Gastroesophageal sphincter (tissue), 4 donors: ENCODE results near the gene CTBP1. TPM values are rescaled to one million over a fixed set of nuclear protein-coding genes. Genes with fewer than 3 reads are reported as not detected.
A peak's percentile ranks its signal among the peaks of the same experiment; 100 is the strongest.

ENCODE experiments used
- ATAC-seq: fragments of 150-250 bp; one replicate; pipeline ENCODE4 v1.9.1; 2016; ENCODE audit warnings: mild to moderate bottlenecking, moderate library complexity
- H3K27ac ChIP-seq, 4 donors: fragments of 200-600 bp; sonication (generic) in 3 of 4; 1 replicate in 3 of 4; 2 replicates in 1 of 4; pipeline ENCODE4 v1.5.1; 2016 to 2019
- H3K27me3 ChIP-seq: fragments of 200-600 bp; sonication (generic); one replicate; pipeline ENCODE4 v1.5.1; 2019
- H3K36me3 ChIP-seq, 2 donors: fragments of 200-600 bp; sonication (generic); one replicate each; pipeline ENCODE4 v1.5.1; 2019; ENCODE audit warnings: control low read depth in 1 of 2
- H3K4me1 ChIP-seq, 3 donors: fragments of 200-600 bp; sonication (generic); 1 replicate in 2 of 3; 2 replicates in 1 of 3; pipeline ENCODE4 v1.5.1; 2016 to 2019; ENCODE audit warnings: control low read depth in 2 of 3
- H3K4me3 ChIP-seq, 2 donors: fragments of 200-600 bp; sonication (generic); one replicate each; pipeline ENCODE4 v1.5.1; 2019; ENCODE audit warnings: mild to moderate bottlenecking in 1 of 2, moderate library complexity in 1 of 2
- H3K9me3 ChIP-seq, 3 donors: fragments of 200-600 bp; sonication (generic); one replicate each; pipeline ENCODE4 v1.5.1; 2017 to 2019; ENCODE audit warnings: control low read depth in 2 of 3
- EP300 ChIP-seq: sonication (generic); formaldehyde crosslinking; IDR thresholded peaks from one replicate; pipeline ENCODE4 v1.6.1; 2017; ENCODE audit warnings: antibody characterized with exemption, mild to moderate bottlenecking
- POLR2A ChIP-seq, 2 donors: fragments of 450-650 bp; IDR thresholded peaks; one replicate each; pipeline ENCODE4 v1.6.1; 2017; ENCODE audit warnings: antibody characterized with exemption in 2 of 2, mild to moderate bottlenecking in 2 of 2, moderate library complexity in 1 of 2
- POLR2AphosphoS5 ChIP-seq: sonication (generic); formaldehyde crosslinking; IDR thresholded peaks from one replicate; pipeline ENCODE4 v1.6.1; 2017; ENCODE audit warnings: antibody characterized with exemption
- WGBS, 2 donors: methylation state at CpG; one replicate each; pipeline ENCODE4 v1.1.5; 2018; ENCODE audit warnings: low coverage in 1 of 2; 5-methylcytosine and 5-hydroxymethylcytosine counted together
- total RNA-seq, 4 donors: library from RNA; depleted of rRNA; stranded (reverse); fragments of >200 nt; gene quantifications; one replicate each; pipeline ENCODE4 v1.1.0, GENCODE V29; 2016
- TF ChIP-seq, protein P1 (sequence below), 4 experiments: fragments of 200-600 bp in 2 of 4; fragments of 450-650 bp in 2 of 4; sonication (generic) in 1 of 4; IDR thresholded peaks; one replicate each; pipeline ENCODE4 v1.5.1; 2017 to 2019; ENCODE audit warnings: antibody characterized with exemption in 4 of 4, mild to moderate bottlenecking in 2 of 4, moderate library complexity in 2 of 4

The CTBP1 gene
- total RNA-seq, 4 donors from 2014 or later = 126 to 271 (median 164) TPM

DNA sequence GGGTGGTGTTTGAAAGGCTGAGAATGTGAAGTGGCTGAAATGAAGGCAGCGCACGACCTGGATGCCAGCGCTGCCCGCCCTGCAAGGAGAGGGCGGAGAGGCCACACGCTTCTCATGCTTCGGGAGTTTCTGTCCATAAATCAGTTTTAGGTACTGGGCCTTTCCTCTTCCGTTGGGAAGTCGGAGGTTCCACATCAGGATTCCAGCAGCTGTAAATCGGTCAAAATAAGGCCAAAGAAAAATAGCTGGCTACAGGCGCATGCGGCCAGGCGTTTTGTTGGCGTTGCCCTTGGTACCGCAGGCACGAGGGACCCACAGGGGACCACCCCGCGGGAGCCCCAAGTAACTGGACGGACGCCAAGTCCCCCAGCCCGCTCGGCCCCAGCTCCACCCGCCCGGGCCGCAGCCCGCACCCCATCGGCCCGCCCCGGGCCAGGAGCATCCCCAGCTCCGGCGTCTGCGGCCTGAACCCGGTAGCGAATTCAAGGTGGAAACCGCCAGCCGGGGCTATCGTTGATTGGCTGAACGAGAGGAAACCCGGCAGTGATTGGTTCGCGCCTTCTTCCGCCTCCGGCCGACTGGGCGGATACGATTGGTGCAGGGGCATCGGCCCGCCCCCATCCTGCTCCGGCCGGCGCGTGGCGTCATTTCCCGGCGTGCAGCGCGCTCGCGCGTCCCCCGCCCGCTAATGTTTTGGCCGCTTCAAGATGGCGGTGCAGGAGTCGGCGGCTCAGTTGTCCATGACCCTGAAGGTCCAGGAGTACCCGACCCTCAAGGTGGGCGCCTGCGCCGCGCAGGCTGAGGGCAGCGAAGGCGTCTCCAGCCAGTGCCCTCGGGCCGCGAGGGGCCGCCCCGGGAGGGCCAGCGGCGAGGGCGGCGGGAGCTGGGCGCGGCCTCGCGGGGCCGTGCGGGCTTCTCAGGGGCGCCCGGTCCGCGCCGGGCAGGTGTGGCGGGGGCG lies 40.6 kb upstream of the CTBP1 start, which contains the start of gene MAEA:
Gene MAEA (plus strand): TSS at position 685 of the 958 bp plus-strand sequence. CDS start 23 bp downstream, at position 708.
- peak; percentile 100 for ATAC-seq
- Histone ChIP-seq H3K36me3 (no peaks in the 10 kb centered on the region), H3K27ac (peak within 1 kb of the TSS; percentile 39 to 96 (median 84)), H3K4me1 (peaks cover 0 to 52% (median 29%) of the 10 kb centered on the region in 3 donors), H3K27me3 (no peaks in the 10 kb centered on the region), H3K4me3 (peak within 1 kb of the TSS; percentile 63 to 82), H3K9me3 (no peaks in the 10 kb centered on the region)
- no peak for TF ChIP-seq EP300
- peak; percentile 51 for TF ChIP-seq POLR2AphosphoS5
- TF ChIP-seq, protein P1, sequence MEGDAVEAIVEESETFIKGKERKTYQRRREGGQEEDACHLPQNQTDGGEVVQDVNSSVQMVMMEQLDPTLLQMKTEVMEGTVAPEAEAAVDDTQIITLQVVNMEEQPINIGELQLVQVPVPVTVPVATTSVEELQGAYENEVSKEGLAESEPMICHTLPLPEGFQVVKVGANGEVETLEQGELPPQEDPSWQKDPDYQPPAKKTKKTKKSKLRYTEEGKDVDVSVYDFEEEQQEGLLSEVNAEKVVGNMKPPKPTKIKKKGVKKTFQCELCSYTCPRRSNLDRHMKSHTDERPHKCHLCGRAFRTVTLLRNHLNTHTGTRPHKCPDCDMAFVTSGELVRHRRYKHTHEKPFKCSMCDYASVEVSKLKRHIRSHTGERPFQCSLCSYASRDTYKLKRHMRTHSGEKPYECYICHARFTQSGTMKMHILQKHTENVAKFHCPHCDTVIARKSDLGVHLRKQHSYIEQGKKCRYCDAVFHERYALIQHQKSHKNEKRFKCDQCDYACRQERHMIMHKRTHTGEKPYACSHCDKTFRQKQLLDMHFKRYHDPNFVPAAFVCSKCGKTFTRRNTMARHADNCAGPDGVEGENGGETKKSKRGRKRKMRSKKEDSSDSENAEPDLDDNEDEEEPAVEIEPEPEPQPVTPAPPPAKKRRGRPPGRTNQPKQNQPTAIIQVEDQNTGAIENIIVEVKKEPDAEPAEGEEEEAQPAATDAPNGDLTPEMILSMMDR (IDR thresholded peaks at IDR 0.05) = peak in 1 of 4 experiments; percentile 3
- peak; percentile 58 to 60 for TF ChIP-seq POLR2A (IDR thresholded peaks at IDR 0.05)
- whole genome bisulfite sequencing, 2 donors = 0 to 3% methylated on average over 8 to 25 of the region's 95 CpGs

DNA sequence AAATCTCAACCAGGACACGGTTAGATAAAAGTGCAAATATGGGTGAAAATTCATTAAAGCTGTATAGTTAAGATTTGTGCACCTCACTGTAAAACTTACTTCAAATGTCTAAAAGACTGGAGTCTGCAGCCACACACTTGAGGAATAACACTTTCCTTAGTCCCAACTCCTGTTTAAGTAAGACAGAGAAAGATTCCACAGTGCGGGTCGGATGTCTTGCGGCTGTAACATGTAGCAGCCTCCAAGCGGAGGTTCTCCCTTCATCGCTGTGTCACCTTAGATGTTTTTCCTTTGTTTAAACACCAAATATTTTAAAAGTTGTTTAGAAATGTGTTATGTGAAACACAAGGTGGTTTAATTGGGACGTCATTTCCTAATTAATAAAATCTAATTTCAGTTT lies 39.9 kb upstream of the CTBP1 start:
- Histone ChIP-seq H3K36me3 (no peaks in the 10 kb centered on the region), H3K4me1 (peaks cover 0 to 45% (median 22%) of the 10 kb centered on the region in 3 donors), H3K9me3 (no peaks in the 10 kb centered on the region), H3K27ac (peak overlapping the region; percentile 22 to 96 (median 84)), H3K27me3 (no peaks in the 10 kb centered on the region), H3K4me3 (peak overlapping the region; percentile 63 to 82)
- TF ChIP-seq, protein P1 (IDR thresholded peaks at IDR 0.05) = no peak
- TF ChIP-seq POLR2A (IDR thresholded peaks at IDR 0.05) (no peak), EP300 (no peak), POLR2AphosphoS5 (no peak)
- 43 to 59% methylated on average over 4 to 7 of the region's 7 CpGs for WGBS, 2 donors
- ATAC-seq = no peak

DNA sequence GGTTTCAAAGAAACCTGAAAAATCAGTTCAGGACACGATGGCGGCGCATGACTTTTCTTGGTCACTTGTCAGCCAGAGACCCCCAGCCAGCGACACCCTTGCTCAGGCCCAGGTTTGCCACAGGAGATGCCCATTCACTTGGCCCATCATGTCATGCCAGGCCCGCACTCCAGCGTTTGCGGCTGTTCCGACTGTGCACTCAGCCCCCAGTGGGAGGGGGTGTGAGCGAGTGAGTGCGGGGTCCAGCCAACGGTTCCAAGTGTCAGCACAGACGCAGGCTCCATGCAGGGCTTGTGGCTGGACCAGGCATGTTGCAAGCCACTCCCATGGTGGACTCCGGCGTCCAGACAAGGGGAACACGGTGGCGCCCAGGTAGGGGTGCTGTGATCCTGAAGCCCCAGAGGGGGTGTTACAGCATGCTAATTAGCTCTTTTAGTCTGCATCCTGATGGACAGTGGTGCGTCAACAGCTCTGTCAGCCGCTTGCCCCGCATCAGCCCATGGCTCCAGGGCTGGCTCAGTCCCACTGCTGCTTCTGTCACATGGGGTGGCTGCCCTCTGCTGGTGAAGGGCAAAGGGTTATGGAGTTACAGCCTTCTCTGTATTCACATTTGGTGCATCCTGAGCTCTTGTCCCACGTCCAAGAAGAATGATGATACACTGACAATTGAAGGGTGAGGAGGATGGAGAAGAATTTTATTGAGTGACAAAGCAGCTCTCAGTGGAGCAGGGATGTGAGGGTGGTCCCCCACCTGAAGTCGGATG lies 37.0 kb upstream of the CTBP1 start:
- H3K9me3 ChIP-seq = no peaks in the 10 kb centered on the region
- WGBS, 2 donors = 96 to 100% methylated on average over 3 to 7 of the region's 21 CpGs
- no peak for TF ChIP-seq EP300
- TF ChIP-seq, protein P1 (IDR thresholded peaks at IDR 0.05) = peak in 1 of 4 experiments; percentile 21
- H3K27ac ChIP-seq = no peak overlapping the region
- peaks cover 0 to 17% (median 8%) of the 10 kb centered on the region in 3 donors for H3K4me1 ChIP-seq
- no peak for ATAC-seq
- H3K27me3 ChIP-seq = no peaks in the 10 kb centered on the region
- no peaks in the 10 kb centered on the region for H3K36me3 ChIP-seq
- no peak overlapping the region for H3K4me3 ChIP-seq

DNA sequence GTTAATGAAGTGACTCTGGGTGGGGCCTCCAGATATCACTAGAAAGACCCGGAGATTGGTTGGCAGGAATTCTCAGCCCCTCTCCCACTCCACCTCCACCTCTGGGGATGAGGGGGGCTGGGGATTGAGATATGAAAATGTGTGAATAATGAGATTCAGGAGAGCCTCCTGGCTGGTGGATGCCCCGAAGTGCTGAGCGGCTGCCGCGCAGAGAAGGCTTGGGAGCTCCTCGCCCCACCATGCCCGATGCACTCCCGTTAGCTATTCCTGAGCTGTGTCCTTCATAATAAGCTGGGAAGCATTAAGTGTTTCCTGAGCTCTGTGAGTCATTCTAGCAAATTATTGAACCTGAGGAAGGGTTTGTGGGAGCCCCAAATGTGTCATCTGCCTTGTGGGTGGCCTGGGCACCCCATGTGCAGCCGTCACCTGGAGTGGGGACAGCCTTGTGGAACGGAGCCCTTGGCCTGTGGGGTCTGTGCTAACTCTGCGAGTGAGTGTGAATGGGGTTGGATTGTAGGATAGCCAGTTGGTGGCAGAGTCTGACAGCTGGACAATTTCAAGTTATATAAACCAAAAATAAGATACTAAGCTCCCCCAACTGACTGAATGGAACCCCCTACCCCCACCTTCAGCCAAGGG lies 36.3 kb upstream of the CTBP1 start:
- H3K27ac ChIP-seq = no peak overlapping the region
- peaks cover 0 to 10% (median 4%) of the 10 kb centered on the region in 3 donors for H3K4me1 ChIP-seq
- TF ChIP-seq EP300 (no peak), POLR2AphosphoS5 (no peak), POLR2A (IDR thresholded peaks at IDR 0.05) (no peak)
- TF ChIP-seq, protein P1 (IDR thresholded peaks at IDR 0.05) = no peak
- no peaks in the 10 kb centered on the region for H3K27me3 ChIP-seq
- ATAC-seq = no peak
- no peak overlapping the region for H3K4me3 ChIP-seq
- no peaks in the 10 kb centered on the region for H3K9me3 ChIP-seq
- WGBS, 2 donors = 61 to 70% methylated on average over 3 to 10 of the region's 11 CpGs
- H3K36me3 ChIP-seq = no peaks in the 10 kb centered on the region
